ENCODE measurements around the gene PHETA1. TPM values are rescaled to one million over a fixed set of nuclear protein-coding genes. Genes with fewer than 3 reads are reported as not detected.

The PHETA1 gene
- total RNA-seq, 1 experiment from 2014 or later: 16.3 TPM

- ATAC-seq (no peak), DNase-seq (ENCODE audit: low read depth, low spot score) (no peak)
- Histone ChIP-seq H3K36me3 (ENCODE audit: control insufficient read depth, insufficient read depth, low read length) (no peaks in the 10 kb centered on the region), H3K27ac (ENCODE audit: low read length) (no peak overlapping the region), H3K4me3 (ENCODE audit: low read depth in 2 of 2, low read length in 2 of 2) (no peak overlapping the region), H3K4me1 (ENCODE audit: control insufficient read depth, insufficient read depth, low read length) (no peaks in the 10 kb centered on the region), H3K27me3 (ENCODE audit: control insufficient read depth, insufficient read depth, low read length) (no peaks in the 10 kb centered on the region), H3K9me3 (ENCODE audit: control insufficient read depth, insufficient read depth, low read depth, low read length) (no peaks in the 10 kb centered on the region)
- TF ChIP-seq POLR2AphosphoS5 (IDR thresholded peaks at IDR 0.05; ENCODE audit: low read depth, low read length) (no peak), SIN3A (IDR thresholded peaks at IDR 0.05; ENCODE audit: borderline replicate concordance, insufficient read depth, low read depth, low read length) (no peak), REST (IDR thresholded peaks at IDR 0.05; ENCODE audit: insufficient read depth in 1 of 2, low read depth in 2 of 2, low read length in 1 of 2) (no peak), CTCF (IDR thresholded peaks at IDR 0.05) (no peak), TCF7L2 (IDR thresholded peaks at IDR 0.05; ENCODE audit: low read depth, low read length) (no peak)
- ChIA-PET POLR2A (no interaction called here), CTCF (no interaction called here)
- BruUV-seq (replicated peaks): no TSS peak
- in situ Hi-C loops (cut with HindIII; ENCODE audit: low pct_unique_long_range_greater_than_20kb, low sequenced_read_pairs) (no loop called here), intact Hi-C loops (cut with micrococcal nuclease; ENCODE audit: unreplicated experiment) (no loop called here)
Measured at GRCh38 chr12:111386885-111387284, 18.0 kb upstream of the PHETA1 start.

DNA sequence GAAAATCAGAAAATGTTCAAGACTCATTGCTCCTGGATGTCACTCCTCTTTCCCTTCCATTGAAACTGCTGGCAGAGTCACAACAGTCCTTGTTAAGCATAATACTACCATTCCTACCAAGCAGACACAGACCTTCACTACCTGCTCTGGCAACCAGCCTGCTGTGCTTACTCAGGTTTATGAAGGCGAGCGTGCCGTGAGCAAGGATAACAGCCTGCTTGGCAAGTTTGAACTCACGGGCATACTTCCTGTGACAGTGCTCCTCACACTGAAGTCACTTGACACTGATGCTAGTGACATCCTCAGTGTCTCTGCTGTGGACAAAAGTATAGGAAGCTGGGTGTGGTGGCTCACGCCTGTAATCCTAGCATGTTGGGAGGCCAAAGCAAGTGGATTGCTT, 15.7 kb upstream of the PHETA1 start:
- ChIA-PET CTCF (no interaction called here), POLR2A (no interaction called here)
- TF ChIP-seq POLR2AphosphoS5 (IDR thresholded peaks at IDR 0.05; ENCODE audit: low read depth, low read length) (no peak), TCF7L2 (IDR thresholded peaks at IDR 0.05; ENCODE audit: low read depth, low read length) (no peak), REST (IDR thresholded peaks at IDR 0.05; ENCODE audit: insufficient read depth in 1 of 2, low read depth in 2 of 2, low read length in 1 of 2) (no peak), CTCF (IDR thresholded peaks at IDR 0.05) (no peak), SIN3A (IDR thresholded peaks at IDR 0.05; ENCODE audit: borderline replicate concordance, insufficient read depth, low read depth, low read length) (no peak)
- in situ Hi-C loops (cut with HindIII; ENCODE audit: low pct_unique_long_range_greater_than_20kb, low sequenced_read_pairs): no loop called here
- Histone ChIP-seq H3K9me3 (ENCODE audit: control insufficient read depth, insufficient read depth, low read depth, low read length) (no peaks in the 10 kb centered on the region), H3K27me3 (ENCODE audit: control insufficient read depth, insufficient read depth, low read length) (no peaks in the 10 kb centered on the region), H3K27ac (ENCODE audit: low read length) (no peak overlapping the region), H3K4me1 (ENCODE audit: control insufficient read depth, insufficient read depth, low read length) (no peaks in the 10 kb centered on the region), H3K36me3 (ENCODE audit: control insufficient read depth, insufficient read depth, low read length) (no peaks in the 10 kb centered on the region), H3K4me3 (ENCODE audit: low read depth in 2 of 2, low read length in 2 of 2) (no peak overlapping the region)
- intact Hi-C loops (cut with micrococcal nuclease; ENCODE audit: unreplicated experiment): no loop called here
- BruUV-seq (replicated peaks): no TSS peak
- DNase-seq (ENCODE audit: low read depth, low spot score) (no peak), ATAC-seq (no peak)

All from Panc1 (cell line).